ENCODE data around the gene RNF169. TPM values are rescaled to one million over a fixed set of nuclear protein-coding genes. Genes with fewer than 3 reads are reported as not detected.
"Not testable (repeated sequence)": the region's sequence is repeated elsewhere in the genome, so short reads cannot be mapped to it uniquely, and the experiment has no call there.

The RNF169 gene
- total and polyA plus RNA-seq, 4 donors = 4.4 to 34.8 (median 12.7) TPM

GRCh38 chr11:74756571-74756970 lies 7.9 kb downstream of the RNF169 start:
- H3K36me3 ChIP-seq (ENCODE audit: control insufficient read depth in 4 of 4, insufficient read depth in 4 of 4, low read length in 4 of 4) = no peaks in the 10 kb centered on the region
- H3K4me1 ChIP-seq (ENCODE audit: control insufficient read depth in 5 of 5, insufficient read depth in 5 of 5, low read length in 5 of 5) = peaks cover 4 to 13% (median 8%) of the 10 kb centered on the region in 5 donors
- 80 to 86% methylated on average over 1 of the region's 1 CpG for WGBS, 2 donors
- no peak for DNase-seq
- H3K9me3 ChIP-seq (ENCODE audit: control insufficient read depth in 4 of 4, insufficient read depth in 3 of 4, low read length in 3 of 4) = no peaks in the 10 kb centered on the region
- H3K4me3 ChIP-seq = no peak overlapping the region
- H3K27me3 ChIP-seq (ENCODE audit: control insufficient read depth in 3 of 3, insufficient read depth in 3 of 3, low read length in 2 of 3) = no peaks in the 10 kb centered on the region
- H3K9ac ChIP-seq (ENCODE audit: insufficient read depth in 1 of 2, low read length in 2 of 2) = no peak overlapping the region
- TF ChIP-seq, protein P1, sequence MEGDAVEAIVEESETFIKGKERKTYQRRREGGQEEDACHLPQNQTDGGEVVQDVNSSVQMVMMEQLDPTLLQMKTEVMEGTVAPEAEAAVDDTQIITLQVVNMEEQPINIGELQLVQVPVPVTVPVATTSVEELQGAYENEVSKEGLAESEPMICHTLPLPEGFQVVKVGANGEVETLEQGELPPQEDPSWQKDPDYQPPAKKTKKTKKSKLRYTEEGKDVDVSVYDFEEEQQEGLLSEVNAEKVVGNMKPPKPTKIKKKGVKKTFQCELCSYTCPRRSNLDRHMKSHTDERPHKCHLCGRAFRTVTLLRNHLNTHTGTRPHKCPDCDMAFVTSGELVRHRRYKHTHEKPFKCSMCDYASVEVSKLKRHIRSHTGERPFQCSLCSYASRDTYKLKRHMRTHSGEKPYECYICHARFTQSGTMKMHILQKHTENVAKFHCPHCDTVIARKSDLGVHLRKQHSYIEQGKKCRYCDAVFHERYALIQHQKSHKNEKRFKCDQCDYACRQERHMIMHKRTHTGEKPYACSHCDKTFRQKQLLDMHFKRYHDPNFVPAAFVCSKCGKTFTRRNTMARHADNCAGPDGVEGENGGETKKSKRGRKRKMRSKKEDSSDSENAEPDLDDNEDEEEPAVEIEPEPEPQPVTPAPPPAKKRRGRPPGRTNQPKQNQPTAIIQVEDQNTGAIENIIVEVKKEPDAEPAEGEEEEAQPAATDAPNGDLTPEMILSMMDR (IDR thresholded peaks at IDR 0.05; ENCODE audit: control extremely low read depth, extremely low read depth) = no peak
- H3K27ac ChIP-seq (ENCODE audit: low read depth in 1 of 2, low read length in 1 of 2) = no peak overlapping the region
- ATAC-seq (ENCODE audit: insufficient read depth, low FRiP score) = no peak

DNA sequence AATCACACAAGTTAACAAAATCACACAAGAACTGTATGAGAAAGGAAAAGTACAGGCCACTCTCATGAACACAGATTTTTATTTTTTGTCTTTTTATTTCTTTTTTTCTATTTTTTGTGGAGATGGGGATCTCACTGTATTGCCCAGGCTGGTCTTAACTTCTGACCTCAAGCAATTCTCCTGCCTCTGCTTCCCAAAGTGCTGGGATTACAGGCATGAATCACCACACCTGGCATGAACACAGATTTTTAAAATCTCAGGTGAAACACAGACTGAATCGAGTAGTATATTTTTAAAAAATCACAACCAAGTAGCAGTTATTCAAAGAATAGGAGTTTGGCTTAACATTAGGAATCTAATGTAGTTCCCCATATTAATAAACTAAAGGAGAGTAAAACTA lies 18.3 kb downstream of the RNF169 start:
- WGBS, 2 donors = 96 to 98% methylated on average over 1 of the region's 1 CpG
- no peak overlapping the region for H3K27ac ChIP-seq (ENCODE audit: low read depth in 1 of 2, low read length in 1 of 2)

GRCh38 chr11:74768172-74768651 lies 19.6 kb downstream of the RNF169 start:
- H3K9ac ChIP-seq (ENCODE audit: insufficient read depth in 1 of 2, low read length in 2 of 2); H3K36me3 ChIP-seq (ENCODE audit: control insufficient read depth in 4 of 4, insufficient read depth in 4 of 4, low read length in 4 of 4); H3K27me3 ChIP-seq (ENCODE audit: control insufficient read depth in 3 of 3, insufficient read depth in 3 of 3, low read length in 2 of 3); ATAC-seq (ENCODE audit: insufficient read depth, low FRiP score); DNase-seq; H3K4me3 ChIP-seq; H3K9me3 ChIP-seq (ENCODE audit: control insufficient read depth in 4 of 4, insufficient read depth in 3 of 4, low read length in 3 of 4); H3K27ac ChIP-seq (ENCODE audit: low read depth in 1 of 2, low read length in 1 of 2); H3K4me1 ChIP-seq (ENCODE audit: control insufficient read depth in 5 of 5, insufficient read depth in 5 of 5, low read length in 5 of 5): not testable (repeated sequence)
- 91 to 96% methylated on average over 9 of the region's 9 CpGs for WGBS, 2 donors

More for the DNA sequence above, 18.3 kb downstream of the RNF169 start:
- Histone ChIP-seq H3K9me3 (ENCODE audit: control insufficient read depth in 4 of 4, insufficient read depth in 3 of 4, low read length in 3 of 4) (peaks cover 0 to 3% (median 0%) of the 10 kb centered on the region in 4 donors), H3K9ac (ENCODE audit: insufficient read depth in 1 of 2, low read length in 2 of 2) (no peak overlapping the region), H3K4me1 (ENCODE audit: control insufficient read depth in 5 of 5, insufficient read depth in 5 of 5, low read length in 5 of 5) (peaks cover 0 to 7% (median 4%) of the 10 kb centered on the region in 5 donors), H3K27me3 (ENCODE audit: control insufficient read depth in 3 of 3, insufficient read depth in 3 of 3, low read length in 2 of 3) (no peaks in the 10 kb centered on the region), H3K4me3 (no peak overlapping the region), H3K36me3 (ENCODE audit: control insufficient read depth in 4 of 4, insufficient read depth in 4 of 4, low read length in 4 of 4) (no peaks in the 10 kb centered on the region)
- ATAC-seq (ENCODE audit: insufficient read depth, low FRiP score) (no peak), DNase-seq (no peak)
- TF ChIP-seq, protein P1 (IDR thresholded peaks at IDR 0.05; ENCODE audit: control extremely low read depth, extremely low read depth) = no peak

GRCh38 chr11:74769055-74769707 lies 20.5 kb downstream of the RNF169 start:
- WGBS, 2 donors = 75 to 86% methylated on average over 2 of the region's 2 CpGs

More at GRCh38 chr11:74769055-74769707, 20.5 kb downstream of the RNF169 start:
- DNase-seq = no peak
- no peak overlapping the region for H3K9ac ChIP-seq (ENCODE audit: insufficient read depth in 1 of 2, low read length in 2 of 2)
- H3K27ac ChIP-seq (ENCODE audit: low read depth in 1 of 2, low read length in 1 of 2) = no peak overlapping the region
- no peak for ATAC-seq (ENCODE audit: insufficient read depth, low FRiP score)
- H3K4me1 ChIP-seq (ENCODE audit: control insufficient read depth in 5 of 5, insufficient read depth in 5 of 5, low read length in 5 of 5) = peaks cover 0 to 7% (median 4%) of the 10 kb centered on the region in 5 donors
- H3K27me3 ChIP-seq (ENCODE audit: control insufficient read depth in 3 of 3, insufficient read depth in 3 of 3, low read length in 2 of 3) = no peaks in the 10 kb centered on the region
- no peak overlapping the region for H3K4me3 ChIP-seq
- no peaks in the 10 kb centered on the region for H3K36me3 ChIP-seq (ENCODE audit: control insufficient read depth in 4 of 4, insufficient read depth in 4 of 4, low read length in 4 of 4)
- TF ChIP-seq, protein P1 (IDR thresholded peaks at IDR 0.05; ENCODE audit: control extremely low read depth, extremely low read depth) = no peak
- H3K9me3 ChIP-seq (ENCODE audit: control insufficient read depth in 4 of 4, insufficient read depth in 3 of 4, low read length in 3 of 4) = no peaks in the 10 kb centered on the region
